ENCODE measurements around the gene PRDX2.

DNA sequence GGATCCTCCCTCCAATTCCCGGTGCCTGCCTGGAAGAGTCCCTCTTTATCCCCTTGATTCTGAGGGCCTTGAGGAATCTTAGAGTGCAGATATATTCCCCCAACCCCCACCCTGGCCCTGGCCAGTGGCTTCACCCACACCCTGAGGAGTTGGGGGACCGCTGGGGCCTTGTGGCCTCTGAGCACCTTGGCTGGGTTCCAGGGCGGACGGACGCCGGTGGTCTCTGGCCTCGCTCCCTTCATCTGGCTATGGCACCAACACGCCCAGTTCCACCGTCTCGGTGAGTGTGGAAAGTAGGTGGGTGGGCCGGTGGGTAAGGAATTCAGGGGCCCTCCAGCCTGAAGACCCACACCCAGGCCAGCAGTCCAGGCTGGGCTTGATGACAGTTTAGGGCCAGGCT is 41.7 kb upstream of the PRDX2 start:
- TF ChIP-seq, protein P1, sequence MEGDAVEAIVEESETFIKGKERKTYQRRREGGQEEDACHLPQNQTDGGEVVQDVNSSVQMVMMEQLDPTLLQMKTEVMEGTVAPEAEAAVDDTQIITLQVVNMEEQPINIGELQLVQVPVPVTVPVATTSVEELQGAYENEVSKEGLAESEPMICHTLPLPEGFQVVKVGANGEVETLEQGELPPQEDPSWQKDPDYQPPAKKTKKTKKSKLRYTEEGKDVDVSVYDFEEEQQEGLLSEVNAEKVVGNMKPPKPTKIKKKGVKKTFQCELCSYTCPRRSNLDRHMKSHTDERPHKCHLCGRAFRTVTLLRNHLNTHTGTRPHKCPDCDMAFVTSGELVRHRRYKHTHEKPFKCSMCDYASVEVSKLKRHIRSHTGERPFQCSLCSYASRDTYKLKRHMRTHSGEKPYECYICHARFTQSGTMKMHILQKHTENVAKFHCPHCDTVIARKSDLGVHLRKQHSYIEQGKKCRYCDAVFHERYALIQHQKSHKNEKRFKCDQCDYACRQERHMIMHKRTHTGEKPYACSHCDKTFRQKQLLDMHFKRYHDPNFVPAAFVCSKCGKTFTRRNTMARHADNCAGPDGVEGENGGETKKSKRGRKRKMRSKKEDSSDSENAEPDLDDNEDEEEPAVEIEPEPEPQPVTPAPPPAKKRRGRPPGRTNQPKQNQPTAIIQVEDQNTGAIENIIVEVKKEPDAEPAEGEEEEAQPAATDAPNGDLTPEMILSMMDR (conservative IDR thresholded peaks at IDR 0.05; ENCODE audit: low read depth, low read length), result no peak
- TF ChIP-seq POLR2A (IDR thresholded peaks at IDR 0.05; ENCODE audit: low read depth, low read length) (no peak), RFX5 (IDR thresholded peaks at IDR 0.05; ENCODE audit: low read depth, low read length) (no peak), BHLHE40 (IDR thresholded peaks at IDR 0.05; ENCODE audit: low read depth, low read length) (no peak), MXI1 (IDR thresholded peaks at IDR 0.05; ENCODE audit: borderline replicate concordance, low read depth, low read length) (no peak), MAZ (IDR thresholded peaks at IDR 0.05; ENCODE audit: borderline replicate concordance, low read depth, low read length) (no peak), CHD1 (IDR thresholded peaks at IDR 0.05; ENCODE audit: low read depth, low read length) (no peak)
- TF ChIP-seq, protein P2, sequence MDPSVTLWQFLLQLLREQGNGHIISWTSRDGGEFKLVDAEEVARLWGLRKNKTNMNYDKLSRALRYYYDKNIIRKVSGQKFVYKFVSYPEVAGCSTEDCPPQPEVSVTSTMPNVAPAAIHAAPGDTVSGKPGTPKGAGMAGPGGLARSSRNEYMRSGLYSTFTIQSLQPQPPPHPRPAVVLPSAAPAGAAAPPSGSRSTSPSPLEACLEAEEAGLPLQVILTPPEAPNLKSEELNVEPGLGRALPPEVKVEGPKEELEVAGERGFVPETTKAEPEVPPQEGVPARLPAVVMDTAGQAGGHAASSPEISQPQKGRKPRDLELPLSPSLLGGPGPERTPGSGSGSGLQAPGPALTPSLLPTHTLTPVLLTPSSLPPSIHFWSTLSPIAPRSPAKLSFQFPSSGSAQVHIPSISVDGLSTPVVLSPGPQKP (IDR thresholded peaks at IDR 0.05; ENCODE audit: borderline replicate concordance, low read depth, low read length), result no peak
